Stimulated activated CD4-positive, alpha-beta T cell treated with anti-CD3 and anti-CD28 coated beads, TNF-alpha, amount 100 ng/mL, for 48 hours (primary cell): Measurements from ENCODE around the gene KIF17.
"Not testable (repeated sequence)": the region's sequence is repeated elsewhere in the genome, so short reads cannot be mapped to it uniquely, and the experiment has no call there.

Experiments used
- DNase-seq, 3 donors: peaks; one replicate each; pipeline ENCODE4 v3.0.0-alpha.2; 2020; ENCODE audit warnings: low read depth in 3 of 3

KIF17 gene

GRCh38 chr1:20686883-20687725 is 30.7 kb downstream of the KIF17 start:
- no peak for DNase-seq

GRCh38 chr1:20685741-20686140 is 32.1 kb downstream of the KIF17 start:
- DNase-seq: no peak

- no peak for DNase-seq
Measured at GRCh38 chr1:20685099-20685662, 32.6 kb downstream of the KIF17 start.

GRCh38 chr1:20684651-20685050 is 33.2 kb downstream of the KIF17 start:
- DNase-seq: no peak

- DNase-seq: no peak
Measured at GRCh38 chr1:20684050-20684620, 33.7 kb downstream of the KIF17 start.

- DNase-seq: no peak
Measured at GRCh38 chr1:20683614-20684013, 34.2 kb downstream of the KIF17 start.

- no peak for DNase-seq
Measured at GRCh38 chr1:20682571-20683236, 35.1 kb downstream of the KIF17 start.

- DNase-seq: no peak
Measured at GRCh38 chr1:20681999-20682398, 35.8 kb downstream of the KIF17 start.

- DNase-seq: no peak
Measured at GRCh38 chr1:20680269-20680668, 37.5 kb downstream of the KIF17 start.

GRCh38 chr1:20678599-20678998 is 39.2 kb downstream of the KIF17 start:
- no peak for DNase-seq

GRCh38 chr1:20673626-20674025 is 44.2 kb downstream of the KIF17 start:
- DNase-seq: not testable (repeated sequence)

- no peak for DNase-seq
Measured at GRCh38 chr1:20672265-20672632, 45.6 kb downstream of the KIF17 start.

- DNase-seq: no peak
Measured at GRCh38 chr1:20670936-20671335, 46.9 kb downstream of the KIF17 start.

GRCh38 chr1:20668581-20668980 is 49.2 kb downstream of the KIF17 start:
- DNase-seq: no peak

GRCh38 chr1:20666804-20667203 is 51.0 kb downstream of the KIF17 start:
- DNase-seq: no peak

- no peak for DNase-seq
Measured at GRCh38 chr1:20666146-20666545, 51.7 kb downstream of the KIF17 start.

GRCh38 chr1:20665726-20666125 is 52.1 kb downstream of the KIF17 start:
- no peak for DNase-seq

- no peak for DNase-seq
Measured at GRCh38 chr1:20663969-20664715, 53.7 kb downstream of the KIF17 start.

GRCh38 chr1:20663365-20663764 is 54.4 kb downstream of the KIF17 start:
- DNase-seq: no peak

GRCh38 chr1:20662110-20662475 is 55.7 kb downstream of the KIF17 start:
- no peak for DNase-seq

- DNase-seq: peak; percentile 89 to 94 (median 90)
Measured at GRCh38 chr1:20661207-20662109, 56.3 kb downstream of the KIF17 start, which contains the start of gene DDOST. Gene DDOST (minus strand): TSS chr1:20661369. CDS start chr1:20661350, 19 bp downstream.
